Activated T-helper 1 cell treated with Interleukin-2 at 50 U/mL for 16 hours (primary cell): Measurements from ENCODE around the gene SDSL.

Experiments
- DNase-seq: peaks from one replicate; pipeline ENCODE4 v3.0.0-alpha.2; 2020; ENCODE audit warnings: low read depth

SDSL gene

GRCh38 chr12:113449299-113449698 lies 27.1 kb downstream of the SDSL start:
- no peak for DNase-seq

GRCh38 chr12:113449839-113450238 lies 27.7 kb downstream of the SDSL start:
- DNase-seq = no peak

DNA sequence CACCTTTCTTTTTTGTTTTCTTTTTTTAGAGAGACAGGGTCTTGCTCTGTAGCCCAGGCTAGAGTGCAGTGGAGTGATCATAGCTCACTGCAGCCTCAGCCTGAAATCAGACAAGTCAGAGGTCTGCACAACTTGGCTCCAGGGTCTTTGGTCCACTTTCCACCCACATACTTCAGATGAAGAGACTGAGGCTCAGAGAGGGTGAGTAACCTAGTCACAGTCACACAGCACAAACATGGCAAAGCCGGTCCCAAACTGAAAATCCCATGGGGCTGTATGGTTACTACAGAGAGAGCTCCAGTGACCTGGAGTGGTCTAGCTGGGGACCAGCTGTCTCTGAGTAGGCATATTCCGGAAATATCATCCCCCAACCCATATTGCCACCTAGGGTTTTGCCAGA lies 30.3 kb downstream of the SDSL start:
- no peak for DNase-seq

DNA sequence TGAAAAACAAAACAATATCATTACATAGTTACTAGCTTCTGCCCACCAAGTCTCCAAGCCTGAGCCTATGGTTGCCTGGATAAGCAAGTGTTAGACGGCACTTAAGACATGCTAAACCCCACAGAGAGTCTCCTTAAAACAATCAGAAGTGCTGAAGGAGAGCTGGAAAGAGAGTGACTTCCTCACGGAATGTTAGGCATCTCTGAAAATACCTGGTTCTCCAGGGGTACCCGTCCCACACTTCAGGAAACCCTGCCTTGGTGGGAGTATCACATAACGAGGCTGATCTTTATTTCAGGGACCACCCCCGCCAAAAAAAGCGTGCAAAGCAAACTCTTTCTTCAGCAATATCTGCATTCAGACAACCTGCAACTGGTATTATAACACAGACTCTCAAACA lies 31.1 kb downstream of the SDSL start:
- no peak for DNase-seq

GRCh38 chr12:113456199-113456598 lies 34.0 kb downstream of the SDSL start:
- DNase-seq = no peak

- DNase-seq = no peak
These were observed 34.6 kb downstream of the SDSL start for GRCh38 chr12:113456761-113457160.

GRCh38 chr12:113457185-113457584 lies 35.0 kb downstream of the SDSL start:
- no peak for DNase-seq

- DNase-seq = no peak
These were observed 35.5 kb downstream of the SDSL start for GRCh38 chr12:113457710-113458109.

DNA sequence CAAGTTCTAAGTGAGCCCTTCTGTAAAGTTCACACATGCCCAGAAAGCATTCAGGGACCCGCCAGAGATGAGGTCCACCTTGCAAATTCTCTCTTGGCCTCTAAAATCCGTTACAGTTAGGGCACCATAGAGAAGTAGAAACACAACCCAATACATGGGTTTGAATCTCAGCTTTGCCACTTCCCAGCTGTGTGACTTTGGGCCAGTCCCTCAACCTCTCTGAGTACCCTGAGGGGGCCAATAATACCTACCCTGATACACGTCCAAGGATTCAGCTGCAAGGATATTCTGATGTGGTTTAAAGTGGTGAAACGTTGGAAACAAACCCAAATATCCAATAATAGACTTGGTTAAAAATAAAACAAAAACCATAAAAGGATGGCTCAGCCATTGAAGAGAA lies 37.8 kb downstream of the SDSL start:
- DNase-seq = no peak

DNA sequence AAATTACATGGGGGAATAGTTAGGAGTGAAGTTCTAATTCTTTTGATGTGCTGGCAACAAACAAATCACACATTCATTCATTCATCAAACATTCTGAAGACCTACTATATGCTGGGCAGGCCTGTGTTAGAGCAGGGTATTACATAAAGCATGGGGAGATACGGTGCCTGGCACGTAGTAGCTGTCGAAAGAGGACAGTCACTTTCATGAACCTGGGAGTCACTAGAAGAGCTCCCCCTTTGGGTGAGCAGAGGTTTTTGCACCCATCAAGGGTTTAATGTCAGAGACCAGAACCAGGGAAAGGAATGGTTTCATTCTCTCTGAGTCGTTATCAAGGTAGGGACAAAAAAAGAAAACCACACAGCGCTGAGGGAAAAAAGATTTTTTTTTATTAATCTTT lies 39.5 kb downstream of the SDSL start:
- no peak for DNase-seq

- peak; percentile 38 for DNase-seq
These were observed 40.1 kb downstream of the SDSL start for GRCh38 chr12:113462117-113462774.

DNA sequence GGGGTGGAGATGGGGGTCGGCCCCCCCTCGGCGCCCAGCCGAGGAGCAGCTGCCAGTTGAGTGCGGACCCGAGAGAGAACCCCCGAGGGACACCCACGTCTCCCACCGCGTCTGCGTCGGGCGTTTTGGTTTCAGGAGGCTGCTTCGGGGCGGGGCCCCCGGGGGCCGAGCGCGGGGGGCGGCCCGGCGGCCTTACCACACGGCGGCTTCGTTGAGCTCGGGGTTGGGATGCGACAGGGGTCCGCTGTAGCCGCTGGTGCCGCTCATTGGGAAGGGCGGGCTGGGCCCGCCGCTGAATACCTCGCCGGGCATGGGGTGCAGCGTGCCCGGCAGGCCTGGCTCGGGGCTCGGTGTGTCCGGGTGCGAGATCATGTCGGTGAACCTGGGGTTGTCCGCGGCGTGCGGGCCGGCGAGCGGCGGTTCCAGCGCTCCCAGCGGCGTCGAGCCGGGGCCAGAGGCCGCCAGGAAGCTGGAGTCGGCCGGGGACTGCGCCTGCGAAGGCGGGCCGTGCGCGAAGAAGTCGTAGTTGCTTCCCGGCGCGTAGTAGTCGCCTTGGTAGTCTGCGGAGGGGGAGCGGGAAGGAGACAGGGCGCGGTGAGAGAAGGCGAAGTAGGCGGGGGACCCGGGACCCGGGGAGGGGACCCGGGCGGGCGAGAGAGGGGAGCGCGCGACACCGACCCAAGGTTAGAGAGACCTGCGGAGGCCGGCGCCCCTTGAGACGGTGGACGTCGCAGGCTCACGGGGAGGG lies 41.0 kb downstream of the SDSL start:
- DNase-seq = no peak

- DNase-seq = no peak
These were observed 41.7 kb downstream of the SDSL start for GRCh38 chr12:113463746-113464451.

GRCh38 chr12:113464452-113464775 lies 42.2 kb downstream of the SDSL start:
- DNase-seq = no peak

DNA sequence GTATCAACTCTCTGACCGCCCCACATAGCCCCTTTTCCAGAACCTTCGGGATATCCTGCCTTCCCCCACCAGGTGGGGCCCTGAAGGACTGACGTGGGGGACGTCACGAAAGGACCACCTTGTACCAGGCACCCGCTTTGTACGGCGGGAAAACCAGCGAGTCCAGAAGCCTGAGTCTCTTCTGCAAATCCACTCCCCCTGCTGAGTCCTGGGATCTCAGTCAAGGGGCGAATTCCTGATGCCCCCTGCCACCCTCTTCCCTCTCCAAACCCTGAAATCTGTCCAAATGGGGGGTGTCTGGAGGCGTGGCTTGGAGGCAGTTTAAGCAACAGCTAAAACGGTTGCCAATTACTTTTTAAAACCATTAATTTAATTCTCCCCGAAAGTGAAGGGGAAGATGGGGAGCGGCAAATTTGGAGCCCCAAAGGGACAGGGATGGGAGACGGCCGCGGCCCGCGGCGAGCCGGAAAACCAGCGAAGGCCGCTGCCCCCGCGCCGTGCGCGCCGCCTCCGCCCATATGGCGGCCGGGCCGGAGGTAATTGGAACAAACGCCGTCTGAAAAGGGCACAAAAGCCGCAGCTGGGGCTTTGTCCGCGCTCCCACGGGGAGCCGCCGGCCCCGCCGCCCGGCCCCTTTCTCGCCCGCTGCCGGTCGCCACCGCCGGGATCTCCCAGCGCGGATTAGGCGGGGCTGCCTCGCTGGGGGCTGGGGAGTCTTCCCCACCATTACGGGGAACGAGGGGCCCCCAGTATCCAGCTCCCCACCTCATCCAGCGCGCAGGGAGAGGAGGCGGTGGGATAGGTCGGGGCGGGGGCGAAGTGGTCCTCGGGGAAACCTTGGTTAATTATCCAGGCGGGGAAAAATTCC lies 42.9 kb downstream of the SDSL start:
- no peak for DNase-seq

DNA sequence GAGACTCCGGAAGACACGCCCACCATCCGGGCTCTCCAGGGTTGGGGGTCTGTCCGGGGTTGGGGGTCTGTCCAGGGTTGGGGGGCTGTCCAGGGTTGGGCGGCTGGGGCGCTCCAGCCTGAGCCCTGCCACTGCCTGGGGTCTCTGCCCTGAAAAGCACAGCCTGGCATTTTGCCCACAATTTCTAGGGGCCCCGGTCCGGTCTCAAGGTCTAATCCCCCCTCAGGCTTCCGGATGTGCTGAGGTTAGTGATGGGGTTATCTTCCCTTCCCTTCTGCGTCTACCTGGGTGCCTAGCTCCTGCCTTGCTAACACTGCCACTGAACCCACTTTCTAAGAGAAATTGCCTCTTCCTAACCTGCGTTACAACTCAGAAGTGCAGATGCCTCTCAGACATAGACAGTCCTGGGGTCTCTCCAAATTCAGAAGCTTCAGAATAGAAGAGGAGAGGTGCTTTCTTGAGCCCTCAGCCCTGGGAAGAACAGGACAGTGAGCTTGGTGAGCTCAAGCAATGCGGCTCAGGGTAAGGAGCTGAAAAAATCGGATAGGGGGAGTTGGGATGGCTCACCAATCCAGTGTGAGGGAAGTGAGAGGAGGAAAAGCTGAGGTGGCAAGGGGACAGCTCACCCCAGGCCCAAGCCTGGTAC lies 43.8 kb downstream of the SDSL start:
- no peak for DNase-seq

DNA sequence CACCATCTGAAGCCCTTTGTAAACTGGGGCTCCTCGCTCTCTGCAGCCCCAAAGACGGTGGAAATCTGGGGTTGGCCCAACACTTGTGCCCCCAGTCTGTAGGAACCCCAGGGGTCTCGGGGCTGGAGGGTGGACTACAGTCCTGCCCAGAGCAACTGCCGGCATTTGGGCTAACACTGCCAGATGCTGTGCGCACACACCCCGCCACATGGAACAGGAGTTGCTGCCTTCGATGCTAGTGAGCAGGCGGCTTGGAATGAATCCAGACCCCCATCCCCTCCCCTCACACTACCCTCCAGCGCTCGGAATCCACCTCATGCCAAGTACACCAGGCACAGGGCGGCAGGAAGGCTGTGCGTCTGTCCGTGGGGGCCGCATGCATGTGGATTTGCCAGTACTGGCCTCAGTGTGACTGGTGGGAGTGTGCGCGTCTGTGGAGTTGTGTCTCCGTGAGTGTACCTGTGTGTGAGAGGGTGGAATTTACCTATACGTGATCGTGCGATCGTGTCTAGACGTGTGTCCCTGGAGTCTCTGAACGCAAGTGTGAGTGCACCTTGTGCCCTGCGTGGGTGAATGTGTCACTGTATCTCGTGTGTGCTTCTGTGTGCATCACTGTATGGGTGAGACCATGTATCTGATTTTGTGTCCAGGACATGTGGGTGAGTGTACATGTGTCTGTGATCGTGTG lies 44.4 kb downstream of the SDSL start:
- DNase-seq = no peak

GRCh38 chr12:113467142-113467501 lies 44.9 kb downstream of the SDSL start:
- no peak for DNase-seq

GRCh38 chr12:113467502-113468364 lies 45.6 kb downstream of the SDSL start:
- DNase-seq = no peak
